ENCODE measurements around the gene AGL.

AGL gene

DNA sequence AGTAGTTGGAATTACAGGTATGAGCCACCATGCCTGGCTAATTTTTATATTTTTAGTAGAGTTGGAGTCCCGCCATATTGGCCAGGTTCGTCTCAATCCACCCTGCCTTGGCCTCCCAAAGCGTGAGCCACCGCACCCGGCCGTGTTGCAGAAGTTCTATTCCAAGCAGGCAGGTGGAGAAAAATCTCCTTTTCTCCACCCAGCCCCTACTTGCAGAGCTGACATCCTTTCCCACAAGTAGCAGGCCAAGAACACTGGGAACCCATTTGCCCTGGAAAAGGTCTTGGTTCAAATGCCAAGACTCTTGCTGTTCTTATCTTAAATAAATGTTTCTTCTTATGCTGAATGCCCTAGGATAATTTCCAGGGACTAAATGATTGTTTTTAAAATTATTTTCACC, 17.5 kb downstream of the AGL start:
- Histone ChIP-seq H3F3A (ENCODE audit: low read depth) (no peaks in the 10 kb centered on the region), H3K27me3 (ENCODE audit: insufficient read depth, low read length, poor library complexity, severe bottlenecking) (no peaks in the 10 kb centered on the region), H3K9ac (ENCODE audit: low read depth, low read length, poor library complexity, severe bottlenecking) (no peak overlapping the region), H3K9me2 (replicated peaks; ENCODE audit: low read depth, low read length) (no peaks in the 10 kb centered on the region), H3K79me2 (ENCODE audit: insufficient read depth, low read length) (no peaks in the 10 kb centered on the region), H3K9me3 (ENCODE audit: insufficient read depth, low read depth, low read length) (no peaks in the 10 kb centered on the region; the same call in 1 of the 2 replicates), H3K4me2 (ENCODE audit: low read depth, low read length, poor library complexity, severe bottlenecking) (no peak overlapping the region), H2AFZ (ENCODE audit: low read length) (no peak overlapping the region), H3K4me3 (ENCODE audit: low read length, poor library complexity, severe bottlenecking) (no peak overlapping the region), H3K4me1 (ENCODE audit: insufficient read depth, low read length, poor library complexity, severe bottlenecking) (no peaks in the 10 kb centered on the region), H3K36me3 (ENCODE audit: insufficient read depth, low read length) (peaks cover 10% of the 10 kb centered on the region; the same call in 1 of the 2 replicates), H4K20me1 (ENCODE audit: insufficient read depth, low read length, poor library complexity, severe bottlenecking) (no peaks in the 10 kb centered on the region)
- TF ChIP-seq EZH2phosphoT487 (IDR thresholded peaks at IDR 0.05; ENCODE audit: borderline replicate concordance) = no peak
- TF ChIP-seq, protein P1, sequence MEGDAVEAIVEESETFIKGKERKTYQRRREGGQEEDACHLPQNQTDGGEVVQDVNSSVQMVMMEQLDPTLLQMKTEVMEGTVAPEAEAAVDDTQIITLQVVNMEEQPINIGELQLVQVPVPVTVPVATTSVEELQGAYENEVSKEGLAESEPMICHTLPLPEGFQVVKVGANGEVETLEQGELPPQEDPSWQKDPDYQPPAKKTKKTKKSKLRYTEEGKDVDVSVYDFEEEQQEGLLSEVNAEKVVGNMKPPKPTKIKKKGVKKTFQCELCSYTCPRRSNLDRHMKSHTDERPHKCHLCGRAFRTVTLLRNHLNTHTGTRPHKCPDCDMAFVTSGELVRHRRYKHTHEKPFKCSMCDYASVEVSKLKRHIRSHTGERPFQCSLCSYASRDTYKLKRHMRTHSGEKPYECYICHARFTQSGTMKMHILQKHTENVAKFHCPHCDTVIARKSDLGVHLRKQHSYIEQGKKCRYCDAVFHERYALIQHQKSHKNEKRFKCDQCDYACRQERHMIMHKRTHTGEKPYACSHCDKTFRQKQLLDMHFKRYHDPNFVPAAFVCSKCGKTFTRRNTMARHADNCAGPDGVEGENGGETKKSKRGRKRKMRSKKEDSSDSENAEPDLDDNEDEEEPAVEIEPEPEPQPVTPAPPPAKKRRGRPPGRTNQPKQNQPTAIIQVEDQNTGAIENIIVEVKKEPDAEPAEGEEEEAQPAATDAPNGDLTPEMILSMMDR (conservative IDR thresholded peaks at IDR 0.05; ENCODE audit: low read length) = no peak

DNA sequence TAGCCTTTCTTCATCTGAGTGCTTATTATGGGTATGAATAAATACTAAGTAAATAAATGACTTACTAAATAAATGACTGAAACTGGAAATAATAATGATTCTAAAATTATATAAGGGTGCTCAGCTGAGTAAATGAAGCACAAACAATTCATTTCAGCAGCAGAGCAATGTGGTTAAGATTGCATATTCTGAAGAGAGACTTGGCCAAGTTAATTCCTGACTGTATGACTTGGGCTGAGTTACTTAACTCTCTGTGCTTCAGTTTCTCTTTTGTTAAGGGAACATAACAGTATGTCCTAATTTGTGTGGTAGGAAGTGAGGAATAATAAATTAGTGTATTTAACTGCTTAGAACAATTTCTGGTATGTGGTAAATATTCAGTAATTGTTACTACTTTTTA, 19.1 kb downstream of the AGL start:
- no peak for TF ChIP-seq EZH2phosphoT487 (IDR thresholded peaks at IDR 0.05; ENCODE audit: borderline replicate concordance)
- H3K4me2 ChIP-seq (ENCODE audit: low read depth, low read length, poor library complexity, severe bottlenecking) = no peak overlapping the region
- no peaks in the 10 kb centered on the region for H3K4me1 ChIP-seq (ENCODE audit: insufficient read depth, low read length, poor library complexity, severe bottlenecking)
- H3K4me3 ChIP-seq (ENCODE audit: low read length, poor library complexity, severe bottlenecking) = no peak overlapping the region
- no peaks in the 10 kb centered on the region for H3K36me3 ChIP-seq (ENCODE audit: insufficient read depth, low read length)
- H2AFZ ChIP-seq (ENCODE audit: low read length) = no peak overlapping the region
- H4K20me1 ChIP-seq (ENCODE audit: insufficient read depth, low read length, poor library complexity, severe bottlenecking) = no peaks in the 10 kb centered on the region
- H3K9ac ChIP-seq (ENCODE audit: low read depth, low read length, poor library complexity, severe bottlenecking) = no peak overlapping the region
- no peaks in the 10 kb centered on the region for H3K27me3 ChIP-seq (ENCODE audit: insufficient read depth, low read length, poor library complexity, severe bottlenecking)
- no peaks in the 10 kb centered on the region for H3K9me2 ChIP-seq (replicated peaks; ENCODE audit: low read depth, low read length)
- H3F3A ChIP-seq (ENCODE audit: low read depth) = no peaks in the 10 kb centered on the region
- H3K9me3 ChIP-seq (ENCODE audit: insufficient read depth, low read depth, low read length) = no peaks in the 10 kb centered on the region
- no peaks in the 10 kb centered on the region for H3K79me2 ChIP-seq (ENCODE audit: insufficient read depth, low read length)

DNA sequence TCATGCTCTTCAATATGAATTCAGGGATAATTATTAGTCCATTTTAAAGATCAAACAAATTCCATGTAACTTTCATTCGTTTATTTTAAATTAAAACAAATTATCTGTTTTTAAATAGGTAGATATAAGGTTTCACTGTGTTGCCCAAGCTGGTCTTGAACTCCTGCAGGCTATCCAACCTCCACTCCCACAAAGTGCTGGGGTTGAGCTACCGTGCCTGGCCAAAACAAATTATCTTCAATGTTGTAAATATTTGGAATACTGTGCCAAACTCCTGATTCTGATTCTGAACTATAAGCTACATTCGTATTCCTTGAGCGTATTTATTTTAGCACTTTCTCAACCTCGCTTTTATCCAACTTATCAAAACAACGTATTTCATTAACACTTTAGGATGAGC, 19.6 kb downstream of the AGL start:
- Histone ChIP-seq H3K4me1 (ENCODE audit: insufficient read depth, low read length, poor library complexity, severe bottlenecking) (no peaks in the 10 kb centered on the region), H3F3A (ENCODE audit: low read depth) (no peaks in the 10 kb centered on the region), H3K4me3 (ENCODE audit: low read length, poor library complexity, severe bottlenecking) (no peak overlapping the region), H3K36me3 (ENCODE audit: insufficient read depth, low read length) (no peaks in the 10 kb centered on the region), H3K4me2 (ENCODE audit: low read depth, low read length, poor library complexity, severe bottlenecking) (no peak overlapping the region), H2AFZ (ENCODE audit: low read length) (no peak overlapping the region), H4K20me1 (ENCODE audit: insufficient read depth, low read length, poor library complexity, severe bottlenecking) (no peaks in the 10 kb centered on the region), H3K27me3 (ENCODE audit: insufficient read depth, low read length, poor library complexity, severe bottlenecking) (no peaks in the 10 kb centered on the region), H3K9ac (ENCODE audit: low read depth, low read length, poor library complexity, severe bottlenecking) (no peak overlapping the region), H3K9me3 (ENCODE audit: insufficient read depth, low read depth, low read length) (no peaks in the 10 kb centered on the region), H3K9me2 (replicated peaks; ENCODE audit: low read depth, low read length) (no peaks in the 10 kb centered on the region), H3K79me2 (ENCODE audit: insufficient read depth, low read length) (no peaks in the 10 kb centered on the region)
- TF ChIP-seq, protein P1 (conservative IDR thresholded peaks at IDR 0.05; ENCODE audit: low read length) = no peak
- TF ChIP-seq EZH2phosphoT487 (IDR thresholded peaks at IDR 0.05; ENCODE audit: borderline replicate concordance) = no peak

DNA sequence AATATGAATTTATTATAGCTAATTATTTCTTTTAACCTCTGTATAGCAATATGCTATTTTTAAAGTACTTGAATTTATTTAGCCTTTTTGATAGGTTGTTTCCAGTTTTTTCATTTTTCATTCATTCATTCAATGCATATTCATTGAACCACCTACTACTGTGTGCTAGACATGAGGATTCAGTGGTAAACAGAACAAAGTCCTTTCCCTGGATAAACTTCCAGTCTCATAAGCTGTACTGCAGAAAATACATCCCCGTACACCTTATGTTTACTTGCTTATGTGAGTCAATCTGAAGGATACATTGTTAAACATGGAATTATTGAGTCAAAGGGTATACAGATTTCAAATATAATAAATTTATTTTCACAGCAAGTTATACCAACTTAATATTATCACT, 21.9 kb downstream of the AGL start:
- Histone ChIP-seq H3K4me3 (ENCODE audit: low read length, poor library complexity, severe bottlenecking) (no peak overlapping the region), H3K4me2 (ENCODE audit: low read depth, low read length, poor library complexity, severe bottlenecking) (no peak overlapping the region), H2AFZ (ENCODE audit: low read length) (no peak overlapping the region), H3K9me3 (ENCODE audit: insufficient read depth, low read depth, low read length) (no peaks in the 10 kb centered on the region), H3K9ac (ENCODE audit: low read depth, low read length, poor library complexity, severe bottlenecking) (no peak overlapping the region), H3F3A (ENCODE audit: low read depth) (no peaks in the 10 kb centered on the region), H3K36me3 (ENCODE audit: insufficient read depth, low read length) (no peaks in the 10 kb centered on the region), H3K4me1 (ENCODE audit: insufficient read depth, low read length, poor library complexity, severe bottlenecking) (no peaks in the 10 kb centered on the region), H3K27me3 (ENCODE audit: insufficient read depth, low read length, poor library complexity, severe bottlenecking) (no peaks in the 10 kb centered on the region), H4K20me1 (ENCODE audit: insufficient read depth, low read length, poor library complexity, severe bottlenecking) (no peaks in the 10 kb centered on the region), H3K9me2 (replicated peaks; ENCODE audit: low read depth, low read length) (no peaks in the 10 kb centered on the region), H3K79me2 (ENCODE audit: insufficient read depth, low read length) (no peaks in the 10 kb centered on the region)
- TF ChIP-seq, protein P1 (conservative IDR thresholded peaks at IDR 0.05; ENCODE audit: low read length) = no peak
- TF ChIP-seq EZH2phosphoT487 (IDR thresholded peaks at IDR 0.05; ENCODE audit: borderline replicate concordance) = no peak

Data from Loucy (cell line).